NAMALWA (cell line): ENCODE data around the gene AUP1.
"Not testable (repeated sequence)": the region's sequence is repeated elsewhere in the genome, so short reads cannot be mapped to it uniquely, and the experiment has no call there.

ENCODE experiments used
- DNase-seq: peaks from one replicate; pipeline ENCODE4 v3.0.0-alpha.2; 2015; ENCODE audit warnings: low spot score

The AUP1 gene

DNA sequence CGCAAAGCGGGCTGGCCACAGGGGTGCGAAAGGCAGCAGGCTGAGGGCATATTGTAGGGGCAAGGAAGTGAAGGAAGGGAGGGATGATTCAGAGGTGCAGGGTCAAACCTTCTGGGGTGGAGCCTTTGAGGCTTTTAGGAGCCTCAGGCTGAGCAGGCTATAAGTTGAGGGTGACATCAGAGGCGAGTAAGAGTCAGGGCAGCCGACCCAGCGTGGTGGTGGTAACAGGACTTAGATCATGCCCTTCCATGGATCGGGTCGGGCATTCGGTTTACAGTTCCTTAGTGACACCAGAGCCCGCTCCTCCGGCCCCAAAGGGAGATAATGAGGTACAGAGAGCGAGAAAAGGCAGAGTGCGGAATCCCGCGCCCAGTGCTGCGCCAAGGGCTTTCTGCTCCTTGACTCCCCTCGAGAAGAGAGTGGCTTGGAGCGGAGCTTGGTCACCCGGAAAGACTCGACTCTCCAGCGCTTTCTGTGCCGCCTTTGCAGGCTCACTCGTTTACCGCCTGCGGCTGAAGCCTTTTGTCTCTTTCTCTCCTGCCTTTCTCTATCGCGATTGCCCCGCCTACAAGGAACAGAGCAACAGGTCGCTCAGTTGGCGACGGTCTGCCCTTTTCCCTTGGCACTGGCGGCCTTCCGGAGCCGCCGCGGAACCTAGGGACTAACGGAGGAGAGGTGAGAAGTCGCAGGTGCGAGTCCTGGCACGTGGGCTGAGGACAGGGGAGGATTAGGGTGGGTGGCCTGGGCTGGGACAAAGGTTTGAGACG, 30.8 kb downstream of the AUP1 start:
- DNase-seq = no peak

GRCh38 chr2:74497777-74498499, 31.6 kb downstream of the AUP1 start:
- DNase-seq = no peak

DNA sequence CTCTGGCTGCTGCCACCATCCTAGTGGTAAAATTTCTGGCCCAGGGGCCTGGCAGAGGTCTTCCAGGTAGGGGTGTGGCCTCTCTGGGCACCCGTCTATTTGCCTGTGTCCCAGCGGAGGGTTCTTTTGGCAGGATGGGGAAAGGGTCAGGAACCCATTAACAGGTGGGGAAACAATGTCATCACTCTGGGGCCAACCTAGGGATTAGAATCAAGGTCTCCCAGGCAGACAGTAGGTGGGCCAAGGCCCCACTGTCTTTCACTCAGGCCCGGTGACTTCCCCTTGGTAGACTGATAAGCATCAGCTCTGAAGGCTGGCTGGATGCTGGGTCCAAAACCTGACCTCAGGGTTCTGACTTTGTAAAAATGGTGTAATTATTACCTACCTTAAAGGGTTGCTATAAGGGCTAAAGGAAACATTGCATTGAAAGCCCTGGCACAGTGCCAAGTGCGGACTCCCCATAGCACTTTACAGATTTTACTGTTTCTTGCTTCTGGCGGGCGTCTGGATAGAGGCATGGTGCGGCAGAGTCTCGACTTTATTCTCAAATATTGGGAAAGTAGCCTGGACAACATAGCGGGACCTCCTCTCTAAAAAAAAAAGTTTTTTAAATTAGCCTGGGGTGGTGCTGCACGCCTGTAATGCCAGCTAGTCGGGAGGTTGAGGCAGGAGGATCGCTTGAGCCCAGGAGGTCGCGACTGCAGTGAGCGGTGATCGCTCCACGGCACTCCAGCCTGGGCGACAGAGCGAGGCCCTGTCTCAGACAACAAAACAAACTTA, 32.3 kb downstream of the AUP1 start:
- DNase-seq = no peak

DNA sequence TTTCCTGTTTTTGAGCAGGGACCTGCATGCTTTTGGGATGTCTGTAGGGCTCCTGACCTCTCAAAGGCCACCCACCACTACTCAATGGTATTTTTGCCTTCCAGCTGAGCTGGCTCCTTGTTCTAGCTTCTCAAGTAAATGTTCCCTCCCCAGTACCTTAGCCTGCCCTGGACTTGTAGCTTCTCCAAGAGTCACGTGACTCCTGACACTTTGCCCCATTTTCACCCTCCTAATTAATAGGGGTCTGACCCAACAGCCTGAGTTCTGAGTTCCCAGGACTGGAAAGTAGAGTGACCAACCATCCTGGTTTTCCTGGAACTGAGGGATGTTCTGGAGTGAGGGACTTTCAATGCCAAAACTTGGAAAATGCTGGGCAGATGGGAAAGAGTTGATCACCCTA, 34.1 kb downstream of the AUP1 start:
- no peak for DNase-seq

- DNase-seq = no peak
Measured at GRCh38 chr2:74493546-74493945, 36.0 kb downstream of the AUP1 start.

- DNase-seq = no peak
Measured at GRCh38 chr2:74491648-74492544, 37.6 kb downstream of the AUP1 start.

- no peak for DNase-seq
Measured at GRCh38 chr2:74489906-74490305, 39.6 kb downstream of the AUP1 start.

DNA sequence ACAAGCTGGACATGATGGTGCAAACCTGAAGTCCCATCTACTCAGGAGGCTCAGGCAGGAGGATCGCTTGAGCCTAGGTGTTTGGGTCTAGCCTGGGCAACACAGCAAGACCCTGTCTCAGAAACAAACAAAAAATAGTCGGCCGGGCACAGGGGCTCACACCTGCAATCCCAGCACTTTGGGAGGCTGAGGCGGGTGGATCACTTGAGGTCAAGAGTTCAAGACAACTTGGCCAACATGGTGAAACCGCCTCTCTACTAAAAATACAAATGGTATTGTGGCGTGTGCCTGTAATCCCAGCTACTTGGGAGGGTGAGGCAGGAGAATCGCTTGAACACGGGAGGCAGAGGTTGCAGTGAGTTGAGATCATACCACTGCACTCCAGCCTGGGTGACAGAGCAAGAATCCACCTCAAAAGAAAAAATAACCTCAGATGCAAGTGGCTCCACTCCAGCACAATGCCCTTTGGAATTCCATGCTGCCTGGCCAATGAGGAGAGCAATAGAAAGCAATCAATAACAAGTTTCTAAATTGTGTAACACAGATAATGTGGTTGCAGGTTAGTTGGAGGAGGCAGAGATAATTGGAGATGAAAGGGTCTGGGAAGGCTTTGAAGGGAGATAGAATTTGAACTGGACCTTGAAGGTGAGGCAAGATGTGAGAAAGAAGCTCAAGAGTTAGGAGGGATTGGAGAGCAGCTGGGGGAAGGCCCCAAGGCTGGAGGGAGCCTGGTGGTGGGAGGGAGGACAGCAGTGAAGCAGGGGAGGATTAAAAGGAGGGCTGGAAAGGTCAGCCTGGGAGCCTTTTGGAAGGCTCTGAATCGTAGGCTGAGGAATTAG, 40.6 kb downstream of the AUP1 start:
- no peak for DNase-seq

DNA sequence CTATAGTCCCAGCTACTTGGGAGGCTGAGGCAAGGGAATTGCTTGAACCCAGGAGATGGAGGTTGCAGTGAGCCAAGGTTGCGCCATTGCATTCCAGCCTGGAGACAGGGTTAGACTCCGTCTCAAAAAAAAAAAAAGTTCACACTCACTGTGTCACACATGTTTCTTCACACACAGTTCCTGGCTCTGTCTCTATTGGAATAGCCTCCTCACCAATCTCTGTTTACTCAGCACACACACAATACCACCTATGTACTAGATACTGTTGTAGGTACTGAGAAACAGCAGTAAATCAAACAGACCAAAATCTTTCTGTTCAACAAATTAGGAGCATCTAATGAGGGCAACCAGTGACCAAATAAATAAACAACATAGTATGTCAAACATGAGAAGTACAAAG, 43.4 kb downstream of the AUP1 start:
- DNase-seq = no peak

- DNase-seq = not testable (repeated sequence)
Measured at GRCh38 chr2:74483675-74484164, 45.8 kb downstream of the AUP1 start.

- peak; percentile 95 for DNase-seq
Measured at GRCh38 chr2:74482801-74483674, 46.5 kb downstream of the AUP1 start, which contains the start of the genes CCDC142 and TTC31. Gene CCDC142, minus strand, starts transcription at chr2:74482998. Its CDS starts 161 bp downstream, at chr2:74482837. Gene TTC31, plus strand, starts transcription at chr2:74483081. Its CDS starts 15 bp downstream, at chr2:74483096.

- DNase-seq = peak; percentile 65
Measured at GRCh38 chr2:74481961-74482800, 47.3 kb downstream of the AUP1 start.

DNA sequence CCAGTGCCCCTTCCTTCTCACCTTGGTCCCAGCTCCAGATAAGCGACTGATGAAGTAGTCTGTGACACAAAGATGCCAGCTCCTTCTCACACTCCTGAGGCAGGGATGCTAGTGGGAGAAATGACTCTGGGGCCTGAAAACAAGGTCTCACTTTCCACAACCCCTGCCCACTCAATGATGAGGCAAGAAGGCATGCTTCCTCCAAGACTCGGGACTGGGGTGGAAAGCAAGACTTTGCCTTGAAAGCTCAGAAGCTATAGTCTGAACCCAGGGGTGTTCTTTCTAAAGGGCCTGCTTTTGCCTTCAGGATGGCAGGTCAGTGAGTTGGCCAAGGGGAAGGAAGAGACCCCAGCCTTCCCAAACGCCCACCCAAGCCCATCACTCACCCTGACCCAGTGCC, 48.1 kb downstream of the AUP1 start:
- no peak for DNase-seq
